B cell (primary cell): ENCODE measurements around the gene FBXL16.

Experiments
- CTCF ChIP-seq: fragments of 200-600 bp; IDR thresholded peaks from one replicate; pipeline ENCODE4 v1.8.0; 2022; ENCODE audit warnings: antibody characterized with exemption, mild to moderate bottlenecking
- EZH2 ChIP-seq: IDR thresholded peaks from 2 replicates; pipeline ENCODE4 v1.6.1; 2012; ENCODE audit warnings: borderline replicate concordance, low read depth, mild to moderate bottlenecking, moderate library complexity, low read length; ENCODE audit not compliant: insufficient read depth, poor library complexity, severe bottlenecking

GRCh38 chr16:704552-705380, 835 bp downstream of the FBXL16 start:
- TF ChIP-seq CTCF, result no peak
- no peak for TF ChIP-seq EZH2
